GM12874 (cell line): ENCODE data around the gene ACAP1.

Source experiments
- TF ChIP-seq, protein P1 (sequence below): IDR thresholded peaks from 2 replicates; pipeline ENCODE4 v1.5.1; 2011; ENCODE audit warnings: low read depth, mild to moderate bottlenecking, control low read depth, low read length, moderate library complexity; ENCODE audit not compliant: insufficient read depth

The ACAP1 gene

DNA sequence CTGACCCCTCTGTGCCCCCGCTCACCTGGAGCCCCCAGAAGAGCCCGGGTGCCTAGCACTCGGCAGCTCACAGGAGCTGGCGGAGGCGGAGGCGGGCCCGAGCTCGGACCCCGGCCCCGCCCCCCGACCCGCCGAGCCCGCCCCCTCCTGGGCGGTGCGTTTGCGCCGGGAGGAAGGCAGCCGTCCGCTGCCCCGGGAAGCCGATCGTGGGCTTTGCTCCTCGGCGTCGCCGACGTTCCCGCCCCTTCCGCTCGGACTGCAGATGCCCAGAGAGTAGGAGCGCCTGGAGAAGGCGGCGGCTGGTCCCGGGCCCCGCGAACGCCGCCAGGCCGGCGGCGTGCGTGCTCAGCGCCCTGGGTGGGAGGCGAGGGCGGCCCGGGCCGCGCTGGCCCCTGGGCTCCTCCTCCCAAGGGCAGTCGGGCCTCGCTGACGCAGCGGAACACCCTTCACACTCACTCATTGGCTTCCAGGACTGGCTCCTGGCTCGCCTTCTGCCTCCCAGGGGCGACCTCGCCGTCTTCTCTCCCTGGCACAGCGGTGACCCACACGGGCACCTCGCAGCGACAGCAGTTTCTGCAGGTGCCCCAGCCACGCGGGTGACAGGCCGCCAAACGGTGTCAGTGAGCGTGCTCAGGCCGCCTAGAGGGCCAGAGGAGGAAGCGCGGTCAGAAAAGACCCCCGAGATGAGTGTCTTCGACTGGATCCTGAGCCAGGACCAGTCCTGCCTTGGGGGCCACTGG, 58.3 kb downstream of the ACAP1 start, which contains the start of gene PLSCR3:
TSS of gene PLSCR3 (minus strand) at position 74 of the 740 bp plus-strand sequence. CDS start 415 bp downstream, outside the sequence.
- TF ChIP-seq, protein P1, sequence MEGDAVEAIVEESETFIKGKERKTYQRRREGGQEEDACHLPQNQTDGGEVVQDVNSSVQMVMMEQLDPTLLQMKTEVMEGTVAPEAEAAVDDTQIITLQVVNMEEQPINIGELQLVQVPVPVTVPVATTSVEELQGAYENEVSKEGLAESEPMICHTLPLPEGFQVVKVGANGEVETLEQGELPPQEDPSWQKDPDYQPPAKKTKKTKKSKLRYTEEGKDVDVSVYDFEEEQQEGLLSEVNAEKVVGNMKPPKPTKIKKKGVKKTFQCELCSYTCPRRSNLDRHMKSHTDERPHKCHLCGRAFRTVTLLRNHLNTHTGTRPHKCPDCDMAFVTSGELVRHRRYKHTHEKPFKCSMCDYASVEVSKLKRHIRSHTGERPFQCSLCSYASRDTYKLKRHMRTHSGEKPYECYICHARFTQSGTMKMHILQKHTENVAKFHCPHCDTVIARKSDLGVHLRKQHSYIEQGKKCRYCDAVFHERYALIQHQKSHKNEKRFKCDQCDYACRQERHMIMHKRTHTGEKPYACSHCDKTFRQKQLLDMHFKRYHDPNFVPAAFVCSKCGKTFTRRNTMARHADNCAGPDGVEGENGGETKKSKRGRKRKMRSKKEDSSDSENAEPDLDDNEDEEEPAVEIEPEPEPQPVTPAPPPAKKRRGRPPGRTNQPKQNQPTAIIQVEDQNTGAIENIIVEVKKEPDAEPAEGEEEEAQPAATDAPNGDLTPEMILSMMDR, result peak; percentile 64

DNA sequence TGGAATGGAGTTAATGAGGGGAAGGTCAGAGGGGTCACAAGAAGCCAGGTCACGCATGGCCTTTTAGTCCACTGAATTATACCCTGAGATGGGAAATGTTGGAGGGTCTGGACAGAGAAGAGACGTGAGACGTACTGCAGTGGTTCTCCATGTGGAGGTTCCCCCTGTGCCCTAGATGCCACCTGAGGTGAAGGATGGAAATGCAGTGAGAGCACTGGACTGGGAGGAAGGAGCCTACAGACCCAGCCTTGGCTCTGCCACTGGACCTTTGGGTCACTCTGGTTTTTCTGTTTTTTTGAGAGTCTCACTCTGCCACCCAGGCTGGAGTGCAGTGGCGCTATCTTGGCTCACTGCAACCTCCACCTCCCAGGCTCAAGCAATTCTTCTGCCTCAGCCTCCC, 59.8 kb downstream of the ACAP1 start:
- TF ChIP-seq, protein P1, result no peak

DNA sequence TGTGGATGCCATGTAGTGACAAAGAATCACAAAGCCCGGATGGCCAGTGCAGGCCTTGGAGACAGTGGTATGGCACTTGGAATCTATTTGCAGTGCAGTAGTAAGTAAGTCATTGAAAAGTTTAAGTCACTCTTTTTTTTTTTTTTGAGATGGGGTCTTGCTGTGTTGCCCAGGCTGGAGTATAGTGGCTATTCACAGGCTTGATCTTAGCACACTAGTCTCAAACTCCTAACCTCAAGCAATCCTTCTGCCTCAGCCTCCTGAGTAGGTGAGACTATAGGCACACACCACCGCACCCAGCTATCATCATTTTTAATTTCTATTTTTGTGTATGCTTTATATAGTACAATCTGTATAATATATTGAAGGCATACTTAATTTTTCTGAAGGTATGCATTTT, 62.3 kb downstream of the ACAP1 start:
- TF ChIP-seq, protein P1, result no peak
